ENCODE measurements around the gene DTX1.
"Not testable (repeated sequence)": the region's sequence is repeated elsewhere in the genome, so short reads cannot be mapped to it uniquely, and the experiment has no call there.

DTX1 gene

DNA sequence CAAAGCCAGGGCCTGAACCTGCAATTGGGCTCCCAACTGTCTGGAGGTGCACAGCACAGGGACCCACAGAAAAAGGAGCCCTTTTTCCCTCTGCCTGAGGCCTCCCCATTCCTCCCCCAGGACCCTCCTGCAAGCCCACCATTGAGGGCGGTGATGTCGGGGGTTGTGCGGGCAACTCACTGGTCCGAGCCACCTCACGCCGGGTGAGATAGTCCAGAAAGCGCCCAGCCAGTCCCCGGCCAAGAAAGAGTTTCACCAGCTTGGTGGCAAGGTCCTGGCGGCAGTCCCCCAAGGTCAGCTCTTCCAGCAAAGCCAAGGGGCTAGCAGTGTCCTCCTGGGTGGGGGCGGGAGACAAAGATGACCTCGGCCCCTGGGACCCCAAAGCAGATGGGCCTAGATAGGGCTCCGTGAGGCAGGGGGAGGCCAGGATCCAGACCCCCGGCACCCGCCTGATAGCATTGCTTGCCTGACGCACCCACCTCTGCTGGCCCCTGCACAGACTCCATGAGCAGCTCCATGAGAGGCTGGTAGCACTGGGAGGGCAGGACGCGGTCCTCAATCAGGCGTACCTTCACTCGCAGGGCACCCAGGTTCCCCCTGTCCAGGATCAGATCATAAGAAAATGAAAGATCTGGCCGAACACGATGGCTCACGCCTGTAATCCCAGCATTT, 59.1 kb downstream of the DTX1 start:
- DNase-seq: no peak

DNA sequence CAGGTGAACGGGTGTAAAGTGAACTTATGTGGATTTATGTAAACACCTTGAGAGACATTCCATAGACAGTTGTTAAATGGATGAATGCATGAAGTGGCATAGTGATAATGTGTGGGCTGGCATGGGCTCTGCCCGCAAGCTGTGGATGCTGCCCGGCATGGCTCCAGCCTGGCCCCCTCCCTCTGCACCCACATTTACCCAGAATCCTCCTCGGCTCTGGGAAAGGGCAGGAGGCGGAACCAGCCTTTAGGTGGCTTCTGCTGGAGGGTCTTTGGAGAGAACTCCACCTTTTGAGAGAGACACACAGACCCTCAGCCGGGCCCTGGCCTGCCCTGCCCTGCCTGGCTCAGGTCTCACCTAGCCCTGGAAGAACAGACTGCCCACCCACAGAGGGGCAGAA, 60.3 kb downstream of the DTX1 start:
- DNase-seq: no peak

DNA sequence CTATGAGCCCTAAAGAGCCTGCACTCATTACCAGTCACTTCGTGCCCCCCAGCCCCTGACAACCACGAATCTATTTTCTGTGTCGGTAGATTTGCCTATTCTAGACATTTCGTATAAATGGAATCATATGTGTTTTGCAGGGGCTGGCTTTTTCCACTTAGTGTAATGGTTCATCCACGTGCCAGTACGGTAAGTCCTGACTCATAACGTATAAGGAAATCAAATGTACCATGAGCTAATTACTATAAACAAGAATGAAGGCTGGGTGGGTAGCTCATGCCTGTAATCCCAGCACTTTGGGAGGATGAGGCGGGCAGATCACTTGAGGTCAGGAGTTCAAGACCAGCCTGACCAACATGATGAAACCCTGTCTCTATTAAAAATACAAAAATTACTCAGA, 61.2 kb downstream of the DTX1 start:
- not testable (repeated sequence) for DNase-seq

DNA sequence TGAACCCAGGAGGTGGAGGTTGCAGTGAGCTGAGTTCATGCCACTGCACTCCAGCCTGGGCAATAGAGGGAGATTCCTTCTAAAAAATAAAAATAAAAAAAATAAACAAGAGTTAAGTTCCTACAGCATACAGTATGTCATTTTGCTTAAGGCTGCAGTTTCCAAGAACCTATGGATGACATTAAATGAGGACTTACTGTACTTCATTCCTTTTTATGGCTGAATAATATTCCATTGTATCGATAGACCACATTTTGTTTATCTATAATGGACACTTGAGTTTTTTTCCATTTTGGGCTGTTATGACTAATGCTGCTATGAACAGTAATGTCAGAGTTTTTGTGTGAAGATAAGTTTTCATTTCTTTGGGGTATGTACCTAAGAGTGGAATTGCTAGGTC, 61.6 kb downstream of the DTX1 start:
- DNase-seq: no peak

DNA sequence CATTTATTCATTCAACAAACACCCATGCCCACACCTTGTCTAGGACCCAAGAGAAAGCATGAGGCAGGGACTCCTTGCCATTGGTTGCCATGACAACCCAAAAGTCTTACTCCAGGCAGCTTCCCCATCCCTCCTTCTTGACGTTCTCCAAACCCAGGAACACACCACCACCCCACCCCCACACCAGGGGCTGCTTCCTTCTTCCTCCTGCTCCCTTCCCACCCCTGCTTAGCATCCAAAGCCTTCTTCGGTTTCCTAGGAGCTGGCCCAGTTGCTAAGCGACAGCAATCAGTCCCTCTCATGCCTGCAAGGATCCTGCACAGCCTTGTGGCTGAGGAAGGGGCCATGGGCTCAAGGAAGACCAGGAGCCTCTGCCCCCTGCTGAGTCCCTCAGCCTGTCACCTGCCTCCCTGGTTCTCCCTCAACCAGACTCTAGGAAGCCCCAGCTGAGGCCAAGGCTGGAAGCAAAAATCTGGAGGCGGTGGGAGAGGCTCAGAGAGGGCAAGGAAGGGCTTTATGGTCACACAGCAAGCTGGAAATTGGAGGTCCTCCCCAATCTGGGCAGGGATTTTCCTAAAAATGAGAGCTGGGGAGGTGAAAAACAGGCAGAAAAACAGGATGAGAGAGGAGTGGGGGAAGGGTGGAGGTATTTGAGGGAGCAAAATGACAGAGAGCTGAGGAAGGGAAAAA, 63.6 kb downstream of the DTX1 start:
- no peak for DNase-seq

DNA sequence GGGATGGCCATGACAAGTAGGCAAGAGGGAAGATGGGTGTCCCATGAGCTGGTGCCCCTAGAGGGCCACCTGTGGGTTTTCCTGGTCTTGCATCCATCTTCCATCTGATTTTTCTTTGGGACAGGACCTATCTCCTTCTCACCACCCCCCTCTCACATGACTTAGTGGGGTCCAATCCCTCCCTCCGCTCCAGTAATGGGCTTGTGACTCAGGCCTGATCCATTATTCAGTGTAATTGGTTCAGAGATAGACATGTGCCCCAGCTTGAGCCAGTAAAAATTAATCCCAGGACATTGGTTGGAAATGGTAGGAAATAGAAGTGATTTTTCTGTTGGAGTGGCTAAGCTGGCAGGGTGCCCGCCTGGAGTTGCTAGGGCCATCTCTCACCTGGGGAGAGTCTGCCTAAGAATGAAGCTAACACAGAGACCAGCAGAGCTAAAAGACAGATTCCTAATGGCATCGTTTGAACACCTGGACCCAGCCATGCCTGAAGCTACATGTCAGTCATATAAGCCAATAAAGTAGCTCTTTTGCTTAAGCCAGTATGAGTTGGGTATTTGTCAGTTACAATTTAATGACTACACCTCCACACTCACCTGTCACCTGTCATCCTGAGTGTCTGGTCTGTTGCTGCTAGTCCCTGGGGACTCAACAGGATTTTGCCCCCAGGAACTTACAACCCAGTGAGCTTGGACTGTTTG, 64.3 kb downstream of the DTX1 start:
- no peak for DNase-seq

DNA sequence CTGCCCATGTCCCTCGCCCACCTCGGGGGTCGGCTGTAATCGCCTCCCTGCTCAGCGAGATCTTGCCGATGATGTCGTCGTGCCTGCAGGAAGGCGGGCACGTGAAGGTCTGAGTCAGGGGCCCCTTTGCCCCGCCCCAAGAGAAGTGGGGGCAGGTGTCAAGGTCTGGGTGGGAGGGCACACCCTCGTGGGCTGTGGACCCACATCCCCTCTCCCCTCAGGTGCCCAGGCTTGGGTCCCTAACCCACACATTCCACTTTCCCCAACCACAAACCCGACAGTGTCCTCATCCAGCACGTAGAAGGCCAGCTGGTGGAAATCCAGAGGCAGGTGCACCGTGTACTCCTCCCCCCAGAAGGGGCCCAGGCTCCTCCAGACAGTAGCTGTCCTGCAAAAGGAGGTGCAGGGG, 71.3 kb downstream of the DTX1 start:
- no peak for DNase-seq

DNA sequence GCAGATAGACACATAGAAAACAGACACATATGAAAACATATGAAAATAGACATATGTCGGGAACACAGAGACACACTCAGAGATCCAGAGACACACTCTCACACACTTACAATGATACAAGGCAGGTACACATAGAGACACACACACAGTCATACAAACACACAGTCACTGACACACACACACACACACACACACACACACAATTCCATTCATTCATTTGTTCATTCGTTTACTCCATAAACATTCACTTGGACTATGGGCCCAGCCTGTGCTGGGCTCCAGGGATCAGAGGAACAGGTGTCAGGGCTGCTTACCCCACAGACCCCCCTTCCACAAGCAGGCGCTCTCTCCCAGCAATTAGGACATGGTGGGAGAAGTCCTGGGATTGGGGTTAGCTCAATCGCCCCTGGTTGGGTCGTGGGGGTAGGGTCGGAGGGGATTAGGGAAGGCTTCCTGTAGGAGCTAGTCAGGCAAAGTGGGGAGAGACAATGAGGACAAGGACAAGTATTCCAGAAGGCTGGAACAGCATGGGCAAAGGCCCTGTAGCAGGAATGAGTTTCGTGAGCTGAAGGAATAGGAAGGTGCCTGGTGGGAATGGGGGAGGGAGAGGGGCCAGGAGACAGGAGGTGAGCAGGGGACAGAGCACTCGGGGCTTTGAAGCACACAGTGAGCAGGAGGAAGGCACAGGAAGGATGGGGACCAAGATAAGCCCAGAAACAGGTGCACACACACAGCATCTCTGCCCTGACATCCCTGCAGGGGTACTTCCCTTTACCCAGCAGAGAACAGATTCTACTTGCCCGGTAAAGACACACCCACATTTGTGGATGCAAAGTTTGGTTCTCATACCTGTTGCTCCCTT, 72.5 kb downstream of the DTX1 start:
- DNase-seq: no peak

DNA sequence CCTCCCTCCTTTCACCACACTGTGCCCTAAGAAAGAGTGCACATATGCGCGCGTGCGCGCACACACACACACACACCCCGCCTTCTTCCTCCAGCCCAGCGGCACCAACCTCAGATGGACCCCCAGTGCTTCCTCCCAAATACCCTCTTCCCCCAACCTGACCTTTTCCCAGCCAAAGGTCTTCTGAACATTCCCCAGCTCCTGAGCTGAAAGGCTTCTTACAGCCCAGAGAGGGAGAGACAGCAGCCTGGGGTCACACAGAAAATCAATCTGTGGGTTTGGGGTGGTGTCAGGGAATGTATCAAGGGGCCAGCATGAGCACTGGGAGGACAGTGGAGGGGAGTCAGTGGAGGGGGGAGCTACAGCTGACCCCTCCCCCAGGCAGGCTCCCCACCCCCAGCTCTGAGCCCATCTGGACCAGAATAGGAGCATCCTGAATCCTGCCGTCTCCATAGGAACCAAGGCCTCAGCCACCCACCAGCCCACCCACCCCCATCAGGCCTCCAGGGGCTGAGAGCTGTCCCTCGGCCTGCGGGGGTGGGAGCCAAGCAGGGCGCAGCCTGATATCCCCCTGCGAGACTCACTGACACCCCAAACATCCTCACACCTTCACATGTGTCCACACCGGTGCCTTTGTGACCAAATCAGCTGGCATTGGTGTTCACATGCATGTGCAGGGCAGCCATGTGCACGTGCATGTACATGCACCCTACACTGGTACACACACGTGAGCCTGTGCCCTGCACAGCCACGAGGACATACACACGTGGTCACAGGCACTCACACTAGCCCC, 73.3 kb downstream of the DTX1 start:
- no peak for DNase-seq

DNA sequence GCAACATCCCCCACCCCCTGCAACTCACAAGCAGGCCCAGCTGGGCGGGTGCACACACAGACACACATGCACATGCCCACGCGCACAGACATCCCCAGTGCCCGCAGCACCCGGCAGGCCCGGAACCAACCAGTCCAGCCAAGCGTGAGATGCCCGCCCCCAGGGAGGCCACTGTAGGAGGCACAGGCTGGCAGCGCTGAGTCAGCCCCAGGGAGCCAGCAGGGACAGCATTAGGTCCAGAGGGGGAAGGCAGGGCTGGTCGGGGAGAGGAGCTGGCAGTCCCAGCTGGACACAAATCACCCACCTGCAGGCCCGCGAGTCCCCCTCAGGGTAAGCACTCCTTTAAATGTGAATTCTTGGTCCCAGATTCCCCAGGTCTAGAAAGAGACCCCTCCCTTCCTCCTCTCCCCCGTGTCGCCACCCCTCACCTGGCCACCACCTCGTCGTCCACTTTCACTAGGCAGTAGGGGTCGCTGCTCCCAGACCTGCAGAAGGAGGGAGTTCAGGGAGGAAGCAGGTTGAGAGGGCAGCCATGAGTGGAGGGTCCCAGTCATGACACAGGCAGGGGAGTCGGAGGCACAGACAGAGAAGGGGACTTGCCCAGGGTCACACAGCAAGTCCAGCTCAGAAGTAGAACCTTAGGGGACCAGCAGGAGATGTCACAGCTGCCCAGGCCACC, 74.1 kb downstream of the DTX1 start:
- no peak for DNase-seq

DNA sequence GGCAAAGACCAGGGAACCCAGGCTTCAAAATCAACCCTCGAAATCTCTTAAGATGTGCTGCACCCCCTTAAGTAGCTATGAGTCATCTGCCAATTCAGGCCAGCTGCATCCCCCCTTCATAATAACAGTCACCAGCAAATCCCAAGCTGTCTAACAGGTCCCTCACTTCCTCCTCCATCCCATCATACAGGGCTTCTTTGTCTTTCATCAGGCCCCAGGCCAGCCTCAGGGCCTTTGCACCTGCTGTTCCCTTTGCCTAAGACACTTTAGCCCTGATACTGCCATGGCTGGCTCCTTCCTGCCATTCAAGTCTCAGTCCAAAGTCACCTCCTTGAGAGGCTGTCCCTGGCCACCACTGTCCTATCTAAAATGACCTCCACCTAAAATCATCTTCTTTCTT, 75.0 kb downstream of the DTX1 start:
- no peak for DNase-seq

DNA sequence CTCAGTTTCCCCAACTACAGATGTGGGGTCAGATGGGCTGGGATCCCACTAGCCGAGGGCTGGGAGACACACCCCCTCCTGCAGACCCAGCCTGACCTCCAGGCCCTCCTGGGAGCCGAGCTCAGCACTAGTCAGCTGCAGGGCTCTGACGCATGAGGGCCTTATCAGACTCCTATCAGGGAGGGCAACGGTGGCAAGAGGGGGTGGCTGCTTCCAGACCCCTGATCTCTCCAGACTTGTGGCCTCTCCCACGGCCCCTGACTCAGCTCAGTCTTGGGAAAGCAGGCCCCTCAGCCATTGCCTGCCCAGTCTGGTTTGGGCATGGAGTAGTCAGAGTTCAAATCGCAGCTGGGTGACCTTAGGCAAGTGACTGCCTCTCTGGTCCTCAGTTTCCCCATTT, 76.5 kb downstream of the DTX1 start:
- DNase-seq: no peak

DNA sequence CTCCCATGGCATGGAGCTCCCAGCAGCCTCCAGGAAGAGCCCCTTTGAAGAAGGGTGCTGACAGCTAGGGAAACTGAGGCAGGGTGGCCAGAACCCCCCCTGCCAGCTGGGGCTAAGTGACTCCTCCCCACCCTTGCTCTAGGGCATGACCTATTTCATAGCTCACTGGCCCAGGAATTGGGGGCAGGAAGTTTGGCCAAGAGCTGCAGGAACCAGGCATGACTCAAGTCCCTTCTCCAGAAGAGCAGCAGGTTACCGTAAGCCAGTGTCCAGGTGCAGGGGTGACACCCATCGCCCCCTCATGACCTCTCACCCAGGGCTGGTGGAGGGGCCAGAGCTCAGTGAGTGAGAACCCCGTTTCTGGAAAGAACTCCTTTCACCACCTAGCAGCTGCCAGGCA, 77.1 kb downstream of the DTX1 start:
- no peak for DNase-seq

DNA sequence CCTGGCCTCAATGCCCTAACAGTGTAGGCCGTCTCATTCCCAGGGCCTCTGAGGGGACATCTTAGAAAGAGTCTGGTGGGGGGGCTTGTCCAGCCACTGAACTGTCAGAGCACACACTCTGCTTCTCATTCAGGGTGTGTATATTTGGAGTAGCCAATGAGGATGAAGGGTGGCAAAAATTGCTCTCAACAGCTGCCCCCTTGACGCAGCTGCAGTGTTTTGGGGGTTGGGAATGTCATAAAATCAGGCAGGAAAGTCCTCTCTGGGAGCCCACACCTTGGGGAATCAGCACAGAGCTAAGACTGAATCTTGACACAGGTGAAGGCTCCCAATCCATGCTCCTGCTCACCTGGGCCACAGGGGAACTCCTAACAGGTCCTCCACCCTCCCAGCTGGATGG, 77.5 kb downstream of the DTX1 start:
- no peak for DNase-seq

DNA sequence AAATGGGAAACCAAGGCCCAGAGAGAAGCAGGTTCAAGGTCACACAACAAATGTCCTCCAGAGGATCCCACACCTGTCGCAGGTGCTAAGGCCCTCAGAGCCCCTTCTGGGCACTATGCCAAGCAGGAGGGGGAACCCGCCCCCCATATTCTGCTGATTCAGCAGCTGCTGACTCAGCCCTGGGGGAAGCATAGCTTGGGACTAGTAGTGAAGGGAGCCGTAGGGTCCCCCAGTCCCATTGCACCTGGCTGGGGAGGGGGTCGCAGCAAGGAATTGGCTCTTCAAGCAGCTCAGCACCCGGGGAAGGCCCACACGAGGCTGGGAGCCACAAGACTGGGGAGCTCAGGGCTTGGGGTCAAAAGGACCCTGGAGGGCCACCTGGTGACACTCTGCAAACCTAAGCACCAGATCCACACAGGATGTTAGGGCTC, 78.0 kb downstream of the DTX1 start:
- DNase-seq: no peak

DNA sequence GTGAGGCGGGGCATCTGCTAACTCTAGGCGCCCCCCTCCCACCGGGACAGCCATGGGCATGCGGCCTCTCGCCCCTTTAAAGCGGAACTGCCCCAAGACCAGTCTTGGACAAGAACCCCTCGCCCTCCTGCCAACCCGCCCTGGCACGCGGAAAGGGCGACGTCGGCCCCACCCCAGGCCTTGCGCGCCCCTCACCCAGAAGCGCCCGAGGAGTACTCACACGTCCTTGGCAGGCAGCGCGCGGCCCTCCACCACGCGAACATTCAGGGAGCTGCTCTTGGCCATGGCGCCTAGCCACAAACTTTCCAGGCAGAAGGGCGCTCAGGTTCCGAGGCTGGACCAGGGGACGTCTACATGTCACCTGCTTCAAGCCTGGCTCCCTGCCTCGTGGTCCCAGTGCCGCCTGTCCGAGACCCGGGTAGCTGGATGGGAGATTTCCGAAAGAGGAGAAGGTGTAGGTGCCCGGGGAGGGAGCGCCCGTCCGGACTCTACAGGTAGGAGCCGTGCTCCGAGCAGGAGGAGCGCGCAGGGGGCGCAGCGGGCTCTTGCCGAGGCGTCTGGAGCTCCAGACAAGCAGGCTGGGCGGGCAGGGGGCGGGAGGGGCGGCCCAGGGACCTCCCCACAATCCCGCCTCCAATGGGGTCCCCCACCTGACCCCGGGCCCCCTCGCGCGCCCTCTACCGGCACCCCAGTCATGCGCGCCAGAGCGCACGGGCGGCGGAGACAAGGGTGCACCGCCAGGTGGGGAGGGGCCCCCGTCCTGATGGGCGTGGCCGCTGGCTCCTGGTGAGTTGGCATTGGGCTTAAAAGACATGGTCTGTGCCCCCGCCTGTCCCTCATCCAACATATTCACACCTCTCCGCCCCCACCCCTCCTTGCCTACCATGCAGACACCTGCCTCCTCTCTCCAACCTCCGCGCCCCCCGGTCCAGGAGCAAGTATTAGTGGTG, 78.9 kb downstream of the DTX1 start, which contains the start of gene RASAL1:
RASAL1 (minus strand) TSS at position 584 of the 950 bp plus-strand sequence; CDS start at position 285, 299 bp downstream.
- DNase-seq: no peak

DNA sequence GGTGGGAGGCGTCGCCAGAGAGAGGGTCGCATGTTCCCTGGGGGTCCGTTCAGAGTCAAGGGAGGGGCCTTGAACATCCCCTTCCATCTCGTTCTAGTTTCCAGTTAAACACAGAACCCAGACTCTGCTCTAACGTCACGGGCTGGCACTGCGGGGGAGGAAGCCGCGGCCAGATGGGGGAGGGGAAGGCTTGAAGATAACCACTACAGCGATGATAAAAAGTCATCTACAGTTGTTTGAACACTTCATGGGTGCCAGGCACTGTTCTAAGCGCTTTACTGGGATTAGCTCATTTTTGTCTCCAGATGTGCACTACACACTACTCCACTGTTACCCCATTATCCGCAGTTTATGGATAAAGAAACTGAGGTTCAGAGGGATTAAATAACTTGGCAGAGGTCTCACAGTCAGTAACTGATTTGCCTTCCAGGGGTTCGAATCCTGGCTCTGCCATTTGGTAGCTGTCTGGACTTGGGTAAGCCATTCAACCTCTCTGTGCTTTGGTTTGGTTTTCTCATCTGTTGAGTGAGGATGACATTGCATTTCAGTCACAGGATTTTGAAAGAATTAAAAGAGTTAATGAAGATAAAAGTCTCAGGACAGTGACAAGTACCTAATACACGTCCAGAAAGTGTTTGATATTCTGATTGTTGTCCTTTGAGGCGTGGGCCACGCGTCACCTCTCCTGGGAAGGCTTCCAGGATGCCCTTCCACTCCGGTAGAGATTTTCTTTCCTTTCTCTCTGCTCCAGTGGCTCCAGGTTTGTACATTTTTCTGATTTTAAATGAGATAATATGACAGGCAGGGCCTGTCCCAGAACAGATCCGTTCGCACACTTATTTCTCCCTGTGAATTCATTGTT, 79.8 kb downstream of the DTX1 start:
- no peak for DNase-seq

DNA sequence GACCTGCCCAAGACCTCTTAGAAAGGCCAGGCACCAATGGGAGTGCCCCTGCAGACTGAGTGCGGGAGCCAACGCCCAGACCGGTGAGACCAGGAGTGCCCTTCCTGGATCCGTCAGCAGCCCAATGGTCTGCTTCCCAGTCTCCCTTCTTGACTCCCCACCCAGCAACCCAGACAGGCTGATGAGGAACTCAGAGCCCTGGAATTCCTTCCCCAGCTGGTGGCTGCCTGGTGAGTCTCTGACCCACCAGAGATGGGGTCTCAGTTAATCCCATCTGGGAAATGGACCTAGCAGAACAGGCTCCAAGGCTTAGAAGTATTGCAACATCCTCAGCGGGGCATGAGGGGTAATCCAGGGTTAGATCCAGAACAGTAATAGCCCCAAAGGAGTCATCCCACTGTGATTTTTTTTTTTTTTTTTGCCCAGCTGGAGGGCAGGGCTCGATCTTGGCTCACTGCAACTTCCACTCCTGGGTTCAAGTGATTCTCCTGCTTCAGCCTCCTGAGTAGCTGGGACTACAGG, 80.5 kb downstream of the DTX1 start:
- no peak for DNase-seq
